MM.1S (cell line): ENCODE measurements around the gene TRIM26.

Experiments
- DNase-seq: peaks from one replicate; pipeline ENCODE4 v3.0.0-alpha.2; 2015
- H2AFZ ChIP-seq: fragments of 300-600 bp; sonication (generic); 2 replicates; pipeline ENCODE4 v1.6.0; 2016; ENCODE audit warnings: antibody characterized with exemption, low read length
- H3F3A ChIP-seq: fragments of 300-600 bp; sonication (generic); 2 replicates; pipeline ENCODE4 v1.6.1; 2016; ENCODE audit warnings: mild to moderate bottlenecking, antibody characterized with exemption, low read length, moderate library complexity, mixed read lengths; ENCODE audit not compliant: insufficient read depth
- H3K27ac ChIP-seq: fragments of 300-600 bp; sonication (generic); 2 replicates; pipeline ENCODE4 v1.5.1; 2016; ENCODE audit warnings: mild to moderate bottlenecking, low read length
- H3K27me3 ChIP-seq: fragments of 300-600 bp; sonication (generic); replicated peaks from 2 replicates; pipeline ENCODE4 v1.6.0; 2016; ENCODE audit warnings: low read length; ENCODE audit not compliant: insufficient read depth
- H3K36me3 ChIP-seq: fragments of 300-600 bp; sonication (generic); replicated peaks from 2 replicates; pipeline ENCODE4 v1.6.1; 2016; ENCODE audit warnings: mild to moderate bottlenecking, low read length, mixed read lengths; ENCODE audit not compliant: insufficient read depth
- H3K4me1 ChIP-seq: fragments of 300-600 bp; sonication (generic); 2 replicates; pipeline ENCODE4 v1.6.1; 2016; ENCODE audit warnings: low read length, mixed read lengths
- H3K4me2 ChIP-seq: fragments of 300-600 bp; sonication (generic); 2 replicates; pipeline ENCODE4 v1.6.0; 2016; ENCODE audit warnings: low read depth, low read length
- H3K4me3 ChIP-seq: fragments of 300-600 bp; sonication (generic); 2 replicates; pipeline ENCODE4 v1.5.1; 2016; ENCODE audit warnings: low read length, mixed read lengths
- H3K79me2 ChIP-seq: fragments of 300-600 bp; sonication (generic); 2 replicates; pipeline ENCODE4 v1.6.1; 2016; ENCODE audit warnings: mixed run types, low read length, mixed read lengths
- H3K9ac ChIP-seq: fragments of 300-600 bp; sonication (generic); 2 replicates; pipeline ENCODE4 v1.6.1; 2016; ENCODE audit warnings: low read length, mixed read lengths
- H3K9me2 ChIP-seq: fragments of 300-600 bp; sonication (generic); replicated peaks from 2 replicates; pipeline ENCODE4 v1.6.1; 2016; ENCODE audit warnings: mild to moderate bottlenecking, low read length, mixed read lengths; ENCODE audit not compliant: insufficient read depth
- H3K9me3 ChIP-seq: fragments of 300-600 bp; sonication (generic); replicated peaks from 2 replicates; pipeline ENCODE4 v1.6.1; 2016; ENCODE audit warnings: mild to moderate bottlenecking, low read length, mixed read lengths; ENCODE audit not compliant: insufficient read depth
- H4K20me1 ChIP-seq: fragments of 300-600 bp; sonication (generic); 2 replicates; pipeline ENCODE4 v1.6.1; 2016; ENCODE audit warnings: mild to moderate bottlenecking, low read length, moderate library complexity, mixed read lengths; ENCODE audit not compliant: insufficient read depth
- CTCF ChIP-seq: fragments of 300-600 bp; sonication (generic); IDR thresholded peaks from 2 replicates; pipeline ENCODE4 v1.5.1; 2016; ENCODE audit warnings: antibody characterized with exemption, low read length, mixed read lengths
- EZH2 ChIP-seq: fragments of 300-600 bp; sonication (generic); optimal IDR thresholded peaks from 2 replicates; pipeline ENCODE3; 2017; ENCODE audit warnings: low read depth, mild to moderate bottlenecking, antibody characterized with exemption, low read length, mixed read lengths
- EZH2phosphoT487 ChIP-seq: fragments of 300-600 bp; sonication (generic); IDR thresholded peaks from 2 replicates; pipeline ENCODE4 v1.6.1; 2018; ENCODE audit warnings: antibody characterized with exemption, low read length

Gene TRIM26

GRCh38 chr6:30188541-30188940, 24.7 kb downstream of the TRIM26 start:
- H3F3A ChIP-seq: no peaks in the 10 kb centered on the region
- no peaks in the 10 kb centered on the region for H3K4me1 ChIP-seq
- no peaks in the 10 kb centered on the region for H3K79me2 ChIP-seq
- H3K9me2 ChIP-seq: no peaks in the 10 kb centered on the region
- H4K20me1 ChIP-seq: no peaks in the 10 kb centered on the region
- 0 out of 2 replicates have a peak, but pooled peaks cover 3% of the 10 kb centered on the region for H3K36me3 ChIP-seq
- no peak overlapping the region for H3K4me2 ChIP-seq
- DNase-seq: no peak
- H3K27me3 ChIP-seq: no peaks in the 10 kb centered on the region
- H3K9me3 ChIP-seq: no peaks in the 10 kb centered on the region
- H3K9ac ChIP-seq: no peak overlapping the region
- no peak for TF ChIP-seq EZH2phosphoT487
- TF ChIP-seq EZH2: no peak
- TF ChIP-seq CTCF: no peak
- no peak overlapping the region for H2AFZ ChIP-seq
- no peak overlapping the region for H3K27ac ChIP-seq
- no peak overlapping the region for H3K4me3 ChIP-seq

GRCh38 chr6:30185846-30186484, 27.2 kb downstream of the TRIM26 start:
- 0 out of 2 replicates have a peak, but pooled peaks cover 3% of the 10 kb centered on the region for H3K36me3 ChIP-seq
- H3K27ac ChIP-seq: no peak overlapping the region

DNA sequence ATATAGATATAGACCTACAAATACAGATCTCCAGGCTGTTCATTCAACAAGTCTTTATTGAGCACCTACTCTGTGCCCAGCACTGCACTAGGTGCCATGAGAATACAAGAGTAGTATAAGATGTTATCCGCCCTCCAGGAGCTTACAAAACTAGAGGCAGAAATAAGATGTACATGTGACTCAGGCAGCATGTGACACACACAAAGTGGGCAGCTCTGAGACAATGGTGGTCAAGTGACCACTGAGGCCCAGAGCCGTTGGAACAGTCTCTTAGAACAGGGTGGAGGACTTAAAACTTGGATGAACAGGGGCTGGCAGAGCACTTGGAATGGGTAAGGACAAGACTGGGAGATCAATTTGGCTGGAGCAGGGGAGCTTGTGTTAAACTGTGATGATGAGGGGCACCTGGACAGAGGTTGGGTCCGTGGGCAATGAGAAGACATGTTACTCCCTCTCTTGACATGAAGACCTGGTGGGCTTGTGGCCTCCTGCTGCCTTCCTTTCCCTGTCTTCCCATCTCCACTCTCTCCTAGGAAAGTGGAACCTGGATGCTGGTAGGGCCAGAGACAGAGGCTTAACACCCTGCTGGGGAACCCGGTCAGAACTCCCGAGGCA, 28.7 kb downstream of the TRIM26 start:
- TF ChIP-seq EZH2phosphoT487 (no peak), CTCF (no peak), EZH2 (no peak)
- DNase-seq: no peak

More at GRCh38 chr6:30185846-30186484, 27.2 kb downstream of the TRIM26 start:
- Histone ChIP-seq H3K9me3 (no peaks in the 10 kb centered on the region), H2AFZ (no peak overlapping the region), H3K4me2 (no peak overlapping the region), H3K9ac (no peak overlapping the region), H3K4me3 (no peak overlapping the region), H4K20me1 (no peaks in the 10 kb centered on the region), H3F3A (no peaks in the 10 kb centered on the region), H3K4me1 (no peaks in the 10 kb centered on the region), H3K9me2 (no peaks in the 10 kb centered on the region), H3K79me2 (no peaks in the 10 kb centered on the region), H3K27me3 (no peaks in the 10 kb centered on the region)
- TF ChIP-seq EZH2 (no peak), CTCF (no peak), EZH2phosphoT487 (no peak)
- no peak for DNase-seq

More for the DNA sequence above, 28.7 kb downstream of the TRIM26 start:
- Histone ChIP-seq H4K20me1 (no peaks in the 10 kb centered on the region), H3K27me3 (no peaks in the 10 kb centered on the region), H2AFZ (no peak overlapping the region), H3K36me3 (no peaks in the 10 kb centered on the region), H3K27ac (no peak overlapping the region), H3K9me2 (no peaks in the 10 kb centered on the region), H3K4me1 (no peaks in the 10 kb centered on the region), H3F3A (no peaks in the 10 kb centered on the region), H3K9ac (no peak overlapping the region), H3K4me2 (no peak overlapping the region), H3K79me2 (no peaks in the 10 kb centered on the region), H3K9me3 (no peaks in the 10 kb centered on the region), H3K4me3 (no peak overlapping the region)
